Measurements from ENCODE around the gene RNF220.
"Not testable (repeated sequence)": the region's sequence is repeated elsewhere in the genome, so short reads cannot be mapped to it uniquely, and the experiment has no call there.

RNF220 gene

DNA sequence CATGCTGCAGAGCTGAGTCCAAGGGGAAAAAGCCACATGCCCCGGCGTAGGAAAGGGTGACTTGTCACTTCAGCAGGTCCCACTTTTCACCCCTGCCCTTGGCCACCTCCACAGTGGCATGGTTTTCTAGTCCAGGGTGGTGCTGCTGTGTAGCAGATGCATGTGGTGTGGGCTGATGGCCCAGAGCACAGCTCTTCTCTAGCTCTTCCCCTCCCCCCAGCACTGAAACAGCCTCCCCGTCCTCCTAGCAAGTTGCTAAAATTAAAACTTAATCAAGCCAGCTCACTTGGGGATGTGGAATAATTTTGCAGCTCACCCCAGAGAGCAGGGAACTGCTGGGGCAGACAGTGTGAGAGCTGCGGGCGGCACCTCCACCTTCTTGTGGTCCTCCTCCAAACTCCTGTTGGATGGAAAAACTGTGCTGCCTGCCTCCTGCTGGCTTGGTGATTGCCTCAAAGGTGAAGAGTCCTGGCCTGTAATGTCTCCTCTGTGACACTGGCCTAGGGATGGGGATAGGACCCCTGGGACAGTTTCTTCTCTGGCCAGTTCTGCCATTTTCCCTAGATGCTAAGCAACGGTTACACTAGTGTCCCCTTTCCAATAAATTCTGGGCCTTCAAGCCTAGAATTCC lies 91.6 kb downstream of the RNF220 start:
- DNase-seq (ENCODE audit: low read depth) = no peak

DNA sequence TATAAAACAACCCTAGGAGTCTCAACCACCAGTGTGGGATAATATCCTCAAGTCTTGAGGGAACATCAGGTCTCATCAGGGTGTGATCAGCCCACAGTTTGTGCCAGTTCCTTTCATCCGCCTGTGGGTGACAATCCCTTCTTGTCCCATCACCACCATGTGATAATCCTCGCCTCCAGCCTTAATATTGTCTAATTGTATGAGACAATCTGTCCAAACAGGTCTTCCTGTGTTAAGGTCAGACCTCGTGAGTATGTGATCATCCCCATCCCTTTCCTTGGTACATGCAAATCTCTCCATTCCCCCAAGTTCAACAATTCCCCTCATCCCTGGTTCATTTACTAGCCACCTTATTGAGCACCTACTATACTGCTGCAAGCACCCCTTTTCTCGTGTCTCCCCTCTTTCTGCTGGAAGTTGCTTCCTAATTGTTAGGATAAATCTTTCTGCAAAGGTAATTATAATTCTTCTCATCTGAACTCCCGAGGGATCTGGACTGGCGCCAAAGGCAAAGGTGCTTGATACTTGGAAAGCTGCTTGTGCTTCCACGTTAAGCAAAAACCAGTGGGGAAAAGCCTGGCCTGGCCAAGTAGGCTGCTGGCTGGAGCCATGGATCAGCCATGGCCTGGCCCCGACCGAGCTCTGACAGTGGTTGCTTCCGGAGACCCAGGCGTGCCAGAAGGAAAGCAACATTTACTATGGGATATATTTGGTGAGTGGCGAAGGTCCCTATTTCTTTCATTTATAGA lies 92.5 kb downstream of the RNF220 start:
- no peak for DNase-seq (ENCODE audit: low read depth)

DNA sequence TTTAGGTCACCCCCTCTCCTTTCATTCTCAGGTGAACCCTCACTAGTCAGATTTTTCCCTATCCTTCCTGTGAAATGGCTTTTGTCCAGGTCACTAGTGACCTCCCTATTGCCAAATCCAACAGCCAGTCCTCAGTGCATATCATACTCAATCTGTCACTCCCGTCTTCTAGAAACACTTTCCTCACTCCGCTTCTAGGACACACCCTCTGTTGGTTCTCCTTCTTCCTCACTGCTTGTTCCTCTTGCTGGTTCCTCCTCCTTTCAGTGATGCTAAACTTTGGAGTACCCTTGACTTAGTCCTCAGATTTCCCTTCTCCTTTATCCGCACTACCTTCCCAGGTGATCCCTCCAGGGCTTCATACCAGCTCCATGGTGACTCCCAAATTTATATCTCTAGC lies 94.3 kb downstream of the RNF220 start:
- DNase-seq (ENCODE audit: low read depth) = no peak

DNA sequence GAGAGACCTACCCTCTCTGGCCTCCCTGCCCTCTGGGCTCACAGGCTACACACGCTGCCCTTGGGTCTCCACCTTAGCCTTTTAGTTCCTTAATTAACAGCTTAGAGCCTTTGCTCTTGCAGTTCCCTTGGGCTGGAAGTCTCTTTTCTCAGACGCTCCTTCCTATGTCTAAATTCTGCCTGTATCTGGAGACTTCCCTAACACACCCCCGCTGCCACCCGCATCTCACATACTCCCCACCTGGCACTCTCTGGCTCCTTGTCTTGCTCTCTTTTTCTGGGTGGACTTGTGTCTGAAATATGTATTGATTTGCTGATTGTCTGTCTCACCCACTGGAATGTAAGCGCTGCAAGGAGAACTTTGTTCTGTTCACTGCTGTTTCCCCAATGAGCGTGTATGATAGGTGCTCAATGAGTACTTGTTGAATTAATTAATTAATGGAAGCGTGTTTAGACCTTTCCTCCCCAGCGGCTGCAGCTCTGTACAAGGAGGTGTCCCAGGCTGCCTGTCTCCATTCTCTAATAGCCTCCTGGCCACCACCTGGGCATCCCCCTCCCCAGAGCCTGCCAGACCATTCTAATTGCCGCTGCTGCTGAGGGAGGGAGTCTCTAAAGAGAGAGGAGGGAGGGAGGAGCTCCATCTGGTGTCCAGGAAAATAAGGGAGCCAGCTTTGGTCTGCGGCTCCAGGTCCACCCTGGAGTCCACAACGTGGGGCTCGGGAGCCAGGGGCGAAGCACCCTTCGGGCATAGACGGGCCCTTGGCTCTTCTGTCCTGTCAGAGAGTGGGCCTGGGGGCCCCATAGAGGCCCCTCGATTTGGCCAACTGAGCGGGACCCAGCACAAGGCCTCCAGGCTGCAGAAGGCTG lies 95.4 kb downstream of the RNF220 start:
- DNase-seq (ENCODE audit: low read depth) = no peak

DNA sequence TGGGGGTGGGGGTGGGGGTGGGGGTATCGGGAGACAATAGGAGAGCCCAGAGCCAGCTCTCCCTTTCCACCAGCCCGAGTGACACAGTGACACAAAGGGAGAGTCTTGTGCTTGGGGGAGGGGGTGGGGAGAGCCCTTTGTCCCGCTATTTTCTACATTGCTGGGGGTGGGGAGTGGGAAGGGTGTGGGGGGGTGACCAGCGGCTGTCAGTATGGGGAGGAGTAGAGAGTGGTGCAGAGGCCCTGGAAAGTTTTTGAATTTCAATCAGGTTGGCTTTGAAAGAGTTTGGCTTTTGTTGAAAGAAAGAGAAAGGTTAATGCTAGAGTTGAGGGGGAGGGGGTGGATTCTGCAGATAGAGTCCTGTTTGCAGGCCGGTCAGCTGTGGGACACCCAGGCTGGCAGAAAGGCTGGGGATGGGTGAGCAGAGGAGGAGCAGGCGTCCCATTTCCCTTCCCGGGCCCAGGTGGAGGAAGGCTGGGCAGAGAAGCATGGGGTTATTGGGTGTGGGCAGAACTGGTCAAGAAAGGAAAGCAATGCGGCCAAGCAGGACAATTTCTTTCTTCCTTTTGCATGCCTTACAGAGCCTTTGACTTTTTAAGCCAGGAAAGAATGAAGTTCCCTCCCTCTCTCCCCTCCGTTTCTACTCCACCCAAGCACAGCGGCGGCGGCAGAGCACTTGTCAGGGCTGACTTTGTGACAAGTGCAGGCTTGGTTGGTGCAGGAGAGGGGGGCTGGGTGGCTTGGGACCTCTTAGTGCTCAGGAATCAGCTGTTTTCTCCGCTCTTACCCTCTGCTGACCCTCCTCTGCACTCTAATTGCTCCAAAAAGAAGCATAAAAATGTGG lies 96.2 kb downstream of the RNF220 start:
- DNase-seq (ENCODE audit: low read depth) = no peak

DNA sequence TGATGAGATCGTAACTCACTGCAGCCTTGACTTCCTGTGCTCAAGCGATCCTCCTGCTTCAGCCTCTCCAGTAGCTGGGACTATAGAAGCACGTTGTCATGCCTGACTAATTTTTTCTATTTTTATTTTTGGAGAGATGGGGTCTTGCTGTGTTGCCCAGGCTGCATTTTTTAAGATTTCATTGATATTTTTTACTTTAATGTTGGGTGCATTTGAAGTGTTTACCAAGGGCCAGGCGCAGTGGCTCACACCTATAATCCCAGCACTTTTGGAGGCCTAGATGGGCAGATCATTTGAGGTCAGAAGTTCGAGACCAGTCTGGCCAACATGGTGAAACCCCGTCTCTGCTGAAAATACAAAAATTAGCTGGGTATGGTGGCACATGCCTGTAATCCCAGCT lies 97.8 kb downstream of the RNF220 start:
- DNase-seq (ENCODE audit: low read depth) = not testable (repeated sequence)

DNA sequence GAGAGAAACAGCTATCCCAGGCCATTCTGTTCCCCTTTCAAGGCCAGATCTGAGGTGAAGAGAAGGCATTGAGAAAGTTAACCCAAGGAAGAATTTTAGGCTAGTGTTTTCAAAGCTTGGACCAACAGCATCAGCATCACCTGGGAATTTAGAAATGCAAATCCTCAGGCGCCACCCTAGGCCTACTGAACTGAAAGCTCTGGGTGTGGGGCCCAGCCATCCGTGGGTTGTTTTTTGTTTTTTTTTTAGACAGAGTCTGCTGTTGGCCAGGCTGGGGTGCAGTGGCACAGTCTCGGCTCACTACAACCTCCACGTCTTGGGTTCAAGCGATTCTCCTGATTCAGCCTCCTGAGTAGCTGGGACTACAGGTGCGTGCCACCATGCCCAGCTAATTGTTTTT lies 98.6 kb downstream of the RNF220 start:
- no peak for DNase-seq (ENCODE audit: low read depth)

DNA sequence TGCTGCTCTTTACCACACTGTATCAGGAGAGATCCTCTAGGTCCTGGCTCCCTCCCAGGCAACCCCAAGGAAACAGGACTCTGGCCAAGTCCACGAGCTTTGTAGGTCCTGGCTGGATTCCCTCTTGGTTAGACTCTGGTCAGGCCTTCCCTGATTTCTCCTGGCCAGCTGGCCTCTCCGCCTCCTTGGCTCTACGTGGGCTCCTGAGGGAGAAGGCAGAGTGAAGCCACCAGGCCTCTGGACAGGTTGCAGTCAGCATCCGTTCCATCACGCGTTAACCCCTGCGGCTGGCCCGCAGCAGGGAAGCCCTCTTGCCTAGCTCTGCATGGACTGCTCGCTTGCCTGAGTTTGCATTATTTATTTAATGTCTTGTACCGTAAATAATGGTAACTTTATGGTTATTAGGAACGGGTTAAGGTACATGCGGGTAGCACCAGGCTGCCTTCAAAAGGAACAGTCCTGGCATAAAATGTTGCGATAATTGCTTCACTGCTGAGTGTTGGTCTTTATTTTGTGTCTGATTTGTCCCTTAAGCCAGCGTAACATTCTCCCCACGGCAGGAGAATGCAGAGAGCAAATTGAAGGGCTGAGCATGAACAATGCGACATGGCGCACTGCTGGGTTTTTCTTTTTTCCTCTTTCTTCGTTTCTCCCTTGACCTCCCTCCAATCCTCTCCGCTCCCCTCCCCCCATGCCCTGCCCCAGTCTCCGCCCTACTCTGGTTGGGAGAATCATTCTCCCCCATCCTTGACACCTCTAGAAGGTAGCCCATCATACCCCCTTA lies 100.3 kb downstream of the RNF220 start:
- no peak for DNase-seq (ENCODE audit: low read depth)

DNA sequence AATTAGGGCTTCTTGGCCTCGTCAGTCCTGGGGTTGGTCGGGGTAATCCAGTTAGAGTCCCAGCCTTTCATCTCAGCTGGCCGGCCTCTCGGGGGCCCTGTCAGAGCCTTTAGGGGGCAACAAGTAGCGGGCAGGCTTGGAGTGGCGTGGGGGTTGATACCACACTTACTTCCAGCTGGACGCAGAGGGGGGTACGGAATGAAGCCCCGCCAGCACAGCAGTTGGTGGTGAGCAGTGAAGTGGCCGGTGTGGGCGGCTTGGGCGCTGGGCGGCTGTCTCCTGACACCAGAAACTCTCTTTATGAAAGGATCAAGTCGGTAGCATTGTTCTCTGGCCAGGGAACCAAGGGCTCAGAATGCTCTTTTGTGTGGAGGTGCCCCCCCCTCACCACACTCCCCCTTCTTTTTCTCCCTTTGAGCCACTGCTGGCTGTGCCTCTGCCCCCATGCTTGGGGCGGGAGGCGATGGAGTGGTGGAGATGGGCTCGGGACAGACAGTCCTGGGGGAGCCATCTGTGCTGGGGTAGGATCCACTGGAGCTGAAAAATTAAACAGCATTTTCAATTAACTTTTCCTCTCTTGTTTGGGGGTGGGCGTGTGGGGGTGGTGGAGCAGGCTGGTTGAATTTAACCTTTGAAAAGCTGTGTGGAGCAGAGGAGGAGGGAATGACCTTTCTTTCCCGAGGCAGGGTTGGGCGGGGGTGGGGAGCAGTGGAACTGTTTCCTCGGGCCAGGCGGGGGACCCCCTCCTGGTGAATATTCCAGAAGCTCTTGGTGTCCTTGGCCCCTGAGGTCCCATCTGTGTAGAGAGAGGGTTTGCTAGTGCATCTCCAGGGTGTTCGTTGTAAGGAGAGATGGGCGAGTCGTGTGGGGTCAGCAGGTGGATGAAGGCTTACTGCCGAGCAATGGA lies 102.7 kb downstream of the RNF220 start:
- DNase-seq (ENCODE audit: low read depth) = no peak

DNA sequence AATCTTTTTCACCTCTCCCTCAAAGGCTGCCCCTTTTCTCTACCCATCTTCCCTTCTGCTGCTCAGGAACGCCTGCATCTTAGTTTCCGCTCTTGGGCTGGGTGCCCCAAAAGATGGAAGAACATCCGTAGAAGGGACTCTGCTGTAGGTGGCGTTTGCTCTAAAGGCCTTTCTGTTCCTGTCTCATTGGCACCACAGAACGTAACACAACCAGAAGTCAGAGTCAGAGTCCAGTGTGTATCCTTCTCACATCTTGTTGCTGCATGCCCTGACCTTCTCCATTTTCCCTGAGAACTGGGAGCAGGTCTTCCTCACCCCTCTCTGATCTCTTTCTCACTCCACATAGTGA lies 103.3 kb downstream of the RNF220 start:
- DNase-seq (ENCODE audit: low read depth) = no peak

DNA sequence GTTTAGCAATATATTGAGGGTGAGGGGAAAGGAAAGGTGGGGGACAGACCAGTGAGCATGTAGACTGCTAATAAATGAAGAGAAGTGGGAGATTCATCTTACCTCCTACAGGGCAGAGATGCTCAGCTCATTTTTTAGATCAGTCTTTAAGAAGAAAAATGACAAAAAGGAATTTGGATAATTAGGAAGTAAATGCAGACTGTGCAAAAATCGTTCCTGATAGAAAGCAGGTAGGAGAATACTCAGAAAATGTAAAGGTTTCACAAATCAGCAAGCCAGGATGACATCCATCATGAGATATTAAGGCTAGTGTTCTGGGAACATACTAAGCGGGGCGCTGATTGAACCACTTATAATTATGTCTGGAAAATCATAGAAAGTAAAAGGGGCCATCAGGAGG lies 106.3 kb downstream of the RNF220 start:
- no peak for DNase-seq (ENCODE audit: low read depth)

DNA sequence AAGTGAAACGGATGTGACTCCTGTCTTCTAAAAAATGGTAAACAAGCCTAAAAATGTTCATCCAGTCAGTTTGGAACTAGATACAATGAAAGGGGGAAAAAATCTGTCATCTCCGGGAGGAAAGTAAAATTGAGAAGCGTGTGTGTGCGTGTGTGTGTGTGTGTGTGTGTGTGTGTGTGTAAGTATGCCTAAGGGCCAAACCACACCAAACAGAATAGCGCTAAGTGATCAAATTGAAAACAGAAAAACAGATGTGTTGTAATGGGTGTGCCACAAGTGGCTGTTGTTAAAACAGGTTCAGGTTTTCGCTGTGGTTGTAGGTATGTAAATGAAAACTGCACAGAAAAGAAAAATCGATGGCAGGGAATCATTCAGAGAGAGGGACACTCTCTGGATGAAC lies 106.7 kb downstream of the RNF220 start:
- no peak for DNase-seq (ENCODE audit: low read depth)

DNA sequence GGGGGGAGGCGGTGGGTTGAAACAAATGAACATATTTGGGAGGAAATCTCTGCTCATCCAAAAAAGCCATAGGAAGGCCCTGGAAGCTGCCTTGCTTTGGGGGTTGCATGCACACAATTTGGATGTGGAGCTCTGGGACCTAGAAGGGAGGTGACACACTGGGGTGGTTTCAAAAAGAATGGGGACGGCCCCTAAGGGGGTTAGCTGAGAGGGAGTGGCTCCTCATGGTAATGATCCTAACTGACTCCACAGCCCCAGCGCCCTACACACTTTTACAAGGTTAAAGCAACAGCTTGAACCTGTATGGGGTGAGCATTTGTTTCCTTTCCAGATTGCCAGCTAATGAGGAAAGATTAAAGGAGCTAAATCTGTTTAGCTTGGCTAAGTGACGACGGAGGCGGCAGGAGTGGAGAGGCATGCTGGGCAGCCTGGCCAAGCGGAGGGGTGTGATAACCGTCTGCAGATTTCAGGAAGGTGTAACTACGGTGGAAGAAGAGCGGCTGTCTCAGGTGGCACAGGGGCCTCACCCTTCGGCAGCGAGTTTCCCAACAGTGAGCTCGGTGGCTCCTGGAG lies 107.3 kb downstream of the RNF220 start:
- no peak for DNase-seq (ENCODE audit: low read depth)

DNA sequence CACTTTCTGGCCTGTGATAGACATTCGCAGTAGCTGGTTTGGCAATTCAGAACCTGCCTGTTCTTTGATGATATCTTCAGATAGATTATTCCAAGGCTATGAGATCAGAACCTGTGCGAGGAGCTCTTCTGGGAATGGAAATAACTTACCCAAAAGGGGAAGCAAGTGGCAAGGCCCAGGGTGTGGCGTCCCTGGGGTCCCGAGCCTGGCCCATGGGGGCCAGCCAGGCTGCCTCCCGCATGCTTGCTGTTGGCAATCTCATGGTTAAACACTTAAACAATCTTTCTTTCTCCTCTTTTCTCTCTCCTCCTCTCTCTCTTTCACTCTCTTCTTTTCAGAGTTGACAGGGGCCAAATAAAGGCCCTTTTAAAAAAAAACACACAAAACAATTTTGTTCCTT lies 108.1 kb downstream of the RNF220 start:
- no peak for DNase-seq (ENCODE audit: low read depth)

DNA sequence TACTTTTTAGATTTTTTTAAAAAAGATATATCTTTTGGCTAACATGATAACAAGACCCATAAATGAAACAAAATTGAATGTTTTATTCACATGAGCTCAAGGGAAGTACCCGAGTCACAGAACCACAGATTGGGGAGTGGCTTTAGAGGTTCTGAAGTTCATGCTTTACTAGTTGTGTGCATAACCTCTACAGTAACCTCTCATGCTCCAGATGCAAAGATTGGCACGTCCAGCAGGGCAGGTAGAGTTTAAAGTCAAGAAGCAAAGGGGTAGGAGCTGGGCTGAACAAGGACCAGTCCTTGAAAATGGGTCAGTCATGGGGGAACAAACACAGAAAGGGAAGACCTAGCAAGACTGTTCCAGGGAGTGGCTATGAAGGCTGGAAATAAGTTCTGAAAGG lies 109.6 kb downstream of the RNF220 start:
- no peak for DNase-seq (ENCODE audit: low read depth)

DNA sequence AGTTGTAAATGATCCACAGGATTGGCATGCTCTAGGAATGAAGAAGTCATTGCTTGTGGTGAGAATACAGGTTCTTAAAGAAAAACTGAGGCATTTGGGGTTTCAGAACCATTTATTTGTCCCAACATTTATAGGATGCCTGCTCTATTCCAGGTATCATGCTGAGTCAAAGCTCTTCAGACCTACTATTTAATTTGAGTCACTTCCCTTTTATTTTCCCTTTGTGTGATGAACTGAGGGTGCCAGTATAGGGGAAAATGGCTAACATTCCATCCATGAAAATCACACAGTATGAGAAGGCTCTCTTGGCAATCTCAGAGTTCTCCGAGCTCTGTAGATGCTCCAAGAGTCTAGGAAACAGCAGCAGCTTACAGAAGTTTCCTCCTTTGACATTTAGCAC lies 110.4 kb downstream of the RNF220 start:
- DNase-seq (ENCODE audit: low read depth) = no peak

DNA sequence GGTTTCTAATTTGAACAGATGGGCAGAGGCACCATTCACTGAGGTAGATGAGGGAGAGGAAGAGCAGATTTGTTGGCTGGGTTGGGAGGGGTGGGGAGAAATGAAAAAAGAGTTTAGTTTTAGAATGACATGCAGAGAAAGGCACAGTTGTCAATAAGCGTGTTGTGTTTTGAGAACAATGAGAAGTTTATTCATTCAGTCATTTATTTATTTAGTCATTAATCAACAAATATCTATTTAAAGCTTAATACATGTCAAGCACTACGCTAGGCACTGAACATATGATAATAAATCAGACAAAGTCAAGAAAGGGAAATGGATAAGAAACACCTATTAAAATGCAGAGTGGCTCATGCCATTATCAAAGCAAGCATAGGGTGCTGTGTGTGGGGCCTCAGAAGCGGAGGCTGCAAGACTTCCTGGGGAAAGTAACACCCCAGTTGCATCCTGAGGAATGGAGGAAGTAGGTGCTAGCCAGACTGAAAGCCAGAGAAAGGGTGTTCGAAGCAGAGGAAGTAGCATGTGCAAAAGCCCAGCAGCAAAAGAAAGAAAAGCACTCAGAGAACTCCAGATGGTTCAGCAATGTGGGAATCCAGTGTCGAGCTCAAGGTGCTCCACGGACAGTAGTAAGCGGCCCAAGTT lies 114.1 kb downstream of the RNF220 start:
- no peak for DNase-seq (ENCODE audit: low read depth)

DNA sequence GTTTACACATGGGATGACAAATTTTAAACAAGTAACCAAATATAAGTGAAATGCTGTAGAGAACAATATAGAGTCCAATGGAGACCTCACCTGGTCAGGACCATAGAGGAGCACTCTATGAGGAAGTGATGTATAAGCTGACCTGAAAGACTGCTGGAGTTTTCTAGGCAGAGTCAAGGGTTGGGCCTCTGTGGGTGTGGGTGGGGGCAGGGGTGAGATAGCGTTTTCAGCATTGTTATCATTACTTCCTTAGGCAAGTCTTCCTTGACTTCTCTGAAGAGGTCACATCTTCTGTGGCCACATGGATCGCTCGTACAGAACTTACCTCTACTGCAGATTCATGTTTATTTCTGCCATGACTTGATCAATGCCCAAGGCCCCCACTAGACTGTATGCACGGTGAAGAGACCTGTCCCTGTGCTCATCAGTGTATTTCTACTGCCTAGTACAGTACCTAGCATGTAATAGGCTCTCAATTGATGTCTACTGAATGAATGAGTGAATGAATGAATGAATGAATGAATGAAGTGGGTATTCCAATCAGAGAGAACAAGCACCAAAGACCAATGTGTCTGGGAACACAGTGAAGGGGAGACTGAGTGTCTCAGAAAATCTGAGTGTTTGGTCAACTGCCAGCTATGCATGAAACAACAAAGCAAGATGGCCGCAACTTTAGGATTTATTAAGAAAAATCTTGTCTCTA lies 116.5 kb downstream of the RNF220 start:
- DNase-seq (ENCODE audit: low read depth) = no peak

Measured in stimulated activated CD4-positive, alpha-beta T cell treated with anti-CD3 and anti-CD28 coated beads, Interleukin-2, amount 100 ng/mL, for 4 hours (primary cell).